Panc1 (cell line): ENCODE results near the gene RALGPS1. TPM values are rescaled to one million over a fixed set of nuclear protein-coding genes. Genes with fewer than 3 reads are reported as not detected.

Experiments
- ATAC-seq: fragments of 200-7000 bp; cut with Tn5 transposase; 2 replicates; pipeline ENCODE4 v1.9.1; 2020; ENCODE audit warnings: mild to moderate bottlenecking, moderate library complexity
- BruUV-seq: library from RNA; stranded (reverse); fragments of 400-500 nt; replicated peaks from 2 replicates; lab custom pipeline; 2021; lab: Mats Ljungman, UMichigan
- CTCF ChIA-PET: fragments of 300-600 bp; sonication (Branson Sonifier 250); formaldehyde crosslinking; loops from one replicate; lab custom pipeline; 2022; ENCODE audit warnings: antibody characterized with exemption; lab: Charles Lee
- POLR2A ChIA-PET: fragments of 300-600 bp; sonication (Branson Sonifier 250); formaldehyde crosslinking; loops from one replicate; lab custom pipeline; 2022; ENCODE audit warnings: antibody characterized with exemption; lab: Charles Lee
- DNase-seq: peaks from one replicate; pipeline ENCODE4 v3.0.0-alpha.2; 2010; ENCODE audit warnings: low read depth, low spot score
- H3K27ac ChIP-seq: 2 replicates; pipeline ENCODE4 v1.5.1; 2011; ENCODE audit warnings: mild to moderate bottlenecking, low read length, inconsistent platforms
- H3K27me3 ChIP-seq: fragments of 200-500 bp; sonication (Bioruptor generic); 2 replicates; pipeline ENCODE4 v1.6.0; 2014; ENCODE audit warnings: low read length, inconsistent platforms; ENCODE audit not compliant: control insufficient read depth, insufficient read depth
- H3K36me3 ChIP-seq: fragments of 200-500 bp; sonication (Bioruptor generic); 2 replicates; pipeline ENCODE4 v1.5.1; 2014; ENCODE audit warnings: inconsistent platforms, mild to moderate bottlenecking, low read length, moderate library complexity; ENCODE audit not compliant: control insufficient read depth, insufficient read depth
- H3K4me1 ChIP-seq: 2 replicates; pipeline ENCODE4 v1.5.1; 2011; ENCODE audit warnings: inconsistent platforms, mild to moderate bottlenecking, low read length, moderate library complexity; ENCODE audit not compliant: control insufficient read depth, insufficient read depth
- H3K4me3 ChIP-seq, 2 experiments: 2 replicates each; pipeline ENCODE4 v1.5.1; 2011 to 2012; ENCODE audit warnings: low read depth in 2 of 2, low read length in 2 of 2, mild to moderate bottlenecking in 2 of 2, inconsistent platforms in 1 of 2, moderate library complexity in 1 of 2
- H3K9me3 ChIP-seq: fragments of 200-500 bp; sonication (Bioruptor generic); 2 replicates; pipeline ENCODE4 v1.5.1; 2014; ENCODE audit warnings: low read depth, mild to moderate bottlenecking, inconsistent platforms, low read length, moderate library complexity; ENCODE audit not compliant: control insufficient read depth, insufficient read depth
- POLR2AphosphoS5 ChIP-seq: IDR thresholded peaks from 2 replicates; pipeline ENCODE4 v1.6.1; 2012; ENCODE audit warnings: mild to moderate bottlenecking, low read depth, low read length, moderate library complexity
- SIN3A ChIP-seq: IDR thresholded peaks from 2 replicates; pipeline ENCODE4 v1.6.1; 2012; ENCODE audit warnings: low read depth, mild to moderate bottlenecking, low read length, moderate library complexity, borderline replicate concordance; ENCODE audit not compliant: insufficient read depth
- TCF7L2 ChIP-seq: IDR thresholded peaks from 2 replicates; pipeline ENCODE4 v1.6.1; 2011; ENCODE audit warnings: mild to moderate bottlenecking, low read depth, low read length, inconsistent platforms
- in situ Hi-C: cut with HindIII; loops from 2 replicates; pipeline ENCODE4 v1.10.0; 2016; ENCODE audit warnings: low sequenced_read_pairs, low pct_unique_long_range_greater_than_20kb
- intact Hi-C: fragments of 100-400 bp; cut with micrococcal nuclease; formaldehyde crosslinking; loops from one replicate; pipeline ENCODE4 v1.10.0; 2022; ENCODE audit not compliant: unreplicated experiment
- total RNA-seq: library from RNA; stranded (reverse); gene quantifications from one replicate; pipeline ENCODE4 v1.2.1, GENCODE V29; 2021; ENCODE audit not compliant: unreplicated experiment
- TF ChIP-seq, protein P1 (sequence below), 2 experiments: IDR thresholded peaks; 2 replicates each; pipeline ENCODE4 v1.6.1; 2011 to 2012; ENCODE audit warnings: low read depth in 2 of 2, control low read depth in 1 of 2, low read length in 1 of 2, mild to moderate bottlenecking in 1 of 2, moderate library complexity in 1 of 2; ENCODE audit not compliant: insufficient read depth in 1 of 2
- TF ChIP-seq, protein P2 (sequence below): fragments of 450-650 bp; IDR thresholded peaks from 2 replicates; pipeline ENCODE4 v1.5.1; 2017; ENCODE audit warnings: mild to moderate bottlenecking

The RALGPS1 gene
- total RNA-seq, 1 experiment from 2014 or later: 7.2 TPM

DNA sequence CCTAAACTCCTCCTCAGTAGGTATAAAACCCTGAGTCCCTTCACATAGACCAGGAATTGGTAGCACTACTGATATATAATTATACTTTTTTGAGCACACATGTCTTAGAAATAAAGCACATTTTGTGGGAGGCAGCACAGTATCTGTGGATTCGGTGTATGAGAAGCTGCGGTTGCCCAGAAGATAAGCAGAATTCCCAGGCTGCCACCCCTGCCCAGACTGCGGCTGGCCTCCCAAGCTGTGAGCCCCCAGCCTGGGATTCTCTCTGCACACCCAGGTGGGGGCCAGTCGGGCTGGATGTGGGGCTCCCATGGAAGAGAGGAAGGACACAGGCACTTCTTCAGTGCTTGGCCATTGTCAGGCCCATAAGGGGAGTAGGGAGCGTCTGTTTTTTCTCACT lies 233.4 kb downstream of the RALGPS1 start:
- Histone ChIP-seq H3K4me3 (no peak overlapping the region), H3K9me3 (no peaks in the 10 kb centered on the region), H3K27ac (no peak overlapping the region), H3K4me1 (no peaks in the 10 kb centered on the region), H3K36me3 (no peaks in the 10 kb centered on the region), H3K27me3 (no peaks in the 10 kb centered on the region)
- CTCF ChIA-PET: no interaction called here
- DNase-seq (no peak), ATAC-seq (no peak)
- intact Hi-C loops: no loop called here
- BruUV-seq: no TSS peak
- in situ Hi-C loops: no loop called here
- TF ChIP-seq TCF7L2: no peak
- TF ChIP-seq, protein P1, sequence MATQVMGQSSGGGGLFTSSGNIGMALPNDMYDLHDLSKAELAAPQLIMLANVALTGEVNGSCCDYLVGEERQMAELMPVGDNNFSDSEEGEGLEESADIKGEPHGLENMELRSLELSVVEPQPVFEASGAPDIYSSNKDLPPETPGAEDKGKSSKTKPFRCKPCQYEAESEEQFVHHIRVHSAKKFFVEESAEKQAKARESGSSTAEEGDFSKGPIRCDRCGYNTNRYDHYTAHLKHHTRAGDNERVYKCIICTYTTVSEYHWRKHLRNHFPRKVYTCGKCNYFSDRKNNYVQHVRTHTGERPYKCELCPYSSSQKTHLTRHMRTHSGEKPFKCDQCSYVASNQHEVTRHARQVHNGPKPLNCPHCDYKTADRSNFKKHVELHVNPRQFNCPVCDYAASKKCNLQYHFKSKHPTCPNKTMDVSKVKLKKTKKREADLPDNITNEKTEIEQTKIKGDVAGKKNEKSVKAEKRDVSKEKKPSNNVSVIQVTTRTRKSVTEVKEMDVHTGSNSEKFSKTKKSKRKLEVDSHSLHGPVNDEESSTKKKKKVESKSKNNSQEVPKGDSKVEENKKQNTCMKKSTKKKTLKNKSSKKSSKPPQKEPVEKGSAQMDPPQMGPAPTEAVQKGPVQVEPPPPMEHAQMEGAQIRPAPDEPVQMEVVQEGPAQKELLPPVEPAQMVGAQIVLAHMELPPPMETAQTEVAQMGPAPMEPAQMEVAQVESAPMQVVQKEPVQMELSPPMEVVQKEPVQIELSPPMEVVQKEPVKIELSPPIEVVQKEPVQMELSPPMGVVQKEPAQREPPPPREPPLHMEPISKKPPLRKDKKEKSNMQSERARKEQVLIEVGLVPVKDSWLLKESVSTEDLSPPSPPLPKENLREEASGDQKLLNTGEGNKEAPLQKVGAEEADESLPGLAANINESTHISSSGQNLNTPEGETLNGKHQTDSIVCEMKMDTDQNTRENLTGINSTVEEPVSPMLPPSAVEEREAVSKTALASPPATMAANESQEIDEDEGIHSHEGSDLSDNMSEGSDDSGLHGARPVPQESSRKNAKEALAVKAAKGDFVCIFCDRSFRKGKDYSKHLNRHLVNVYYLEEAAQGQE (IDR thresholded peaks at IDR 0.05; ENCODE audit: insufficient read depth in 1 of 2, low read depth in 2 of 2, low read length in 1 of 2): no peak
- no peak for TF ChIP-seq SIN3A
- POLR2A ChIA-PET: no interaction called here

DNA sequence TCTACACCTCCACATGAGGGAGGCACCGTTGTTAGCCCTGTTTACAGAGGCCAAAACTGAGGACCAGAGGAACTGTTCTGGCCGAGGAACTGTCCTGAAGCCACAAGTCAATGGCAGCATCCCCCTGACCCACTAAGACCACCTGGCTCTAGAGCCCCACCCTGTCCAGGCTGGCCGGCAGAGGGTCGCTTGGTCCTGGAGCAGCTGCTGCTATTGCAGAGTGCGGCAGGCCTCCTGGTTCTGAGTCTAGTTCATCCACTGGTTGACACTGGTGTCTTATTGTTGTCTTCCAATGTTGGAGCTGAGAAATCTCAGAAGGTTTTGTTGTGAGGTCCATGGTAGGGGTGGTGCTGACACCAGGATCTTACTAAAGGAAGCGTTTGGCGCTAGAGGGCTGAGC lies 234.4 kb downstream of the RALGPS1 start:
- ATAC-seq: no peak
- H3K27me3 ChIP-seq: no peaks in the 10 kb centered on the region
- no peaks in the 10 kb centered on the region for H3K9me3 ChIP-seq
- H3K4me1 ChIP-seq: no peaks in the 10 kb centered on the region
- no peak overlapping the region for H3K4me3 ChIP-seq
- POLR2A ChIA-PET: no interaction called here
- TF ChIP-seq SIN3A (no peak), POLR2AphosphoS5 (no peak)
- in situ Hi-C loops (no loop called here), intact Hi-C loops (no loop called here)
- CTCF ChIA-PET: no interaction called here
- BruUV-seq: no TSS peak
- DNase-seq: no peak
- H3K27ac ChIP-seq: no peak overlapping the region
- H3K36me3 ChIP-seq: no peaks in the 10 kb centered on the region

DNA sequence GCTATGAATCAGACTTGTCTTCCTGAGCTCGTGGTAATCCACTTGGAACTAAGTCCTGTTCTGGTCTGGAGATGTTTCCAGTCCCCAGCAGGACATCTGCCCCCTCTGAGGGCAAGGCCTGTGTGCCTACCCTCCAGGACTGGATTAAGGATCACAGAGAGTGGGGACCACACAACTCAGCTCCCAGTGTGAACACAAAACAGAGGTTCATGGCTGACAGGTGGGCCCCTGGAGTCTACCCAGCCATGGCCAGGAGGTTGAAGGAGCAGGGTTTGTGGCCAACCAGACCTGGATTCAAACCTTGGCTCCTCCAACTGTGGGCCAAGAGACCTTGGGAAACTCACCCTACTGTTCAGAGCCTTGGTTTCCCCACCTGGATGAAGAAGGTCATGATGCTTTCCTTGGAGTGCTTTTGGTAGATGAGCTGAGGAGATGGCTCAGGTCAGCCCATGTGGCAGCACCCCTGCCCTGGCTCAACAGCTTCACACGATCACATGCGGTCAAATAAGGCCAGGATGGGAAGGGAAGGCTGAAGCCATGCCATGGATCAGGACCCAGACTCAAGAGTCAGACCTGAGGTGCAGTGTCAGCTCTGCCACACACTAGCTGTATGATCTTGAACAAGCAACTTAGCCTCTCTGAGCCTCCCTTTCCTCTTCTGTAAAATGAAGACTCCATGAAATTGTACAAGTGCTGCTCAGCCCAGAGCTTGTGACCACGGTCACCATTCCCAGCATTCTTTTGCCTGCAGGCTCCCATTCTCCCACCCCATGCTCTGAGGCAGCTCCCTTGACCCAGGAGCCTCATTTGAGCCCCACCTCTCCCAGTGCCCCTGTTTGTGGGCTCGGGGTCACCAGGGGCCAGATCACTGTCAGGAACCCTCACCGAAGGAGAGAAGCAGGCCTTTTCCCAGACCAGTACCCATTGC lies 235.1 kb downstream of the RALGPS1 start:
- no peaks in the 10 kb centered on the region for H3K36me3 ChIP-seq
- TF ChIP-seq, protein P1 (IDR thresholded peaks at IDR 0.05; ENCODE audit: insufficient read depth in 1 of 2, low read depth in 2 of 2, low read length in 1 of 2): no peak
- no peak for TF ChIP-seq POLR2AphosphoS5
- TF ChIP-seq TCF7L2: no peak
- TF ChIP-seq, protein P2, sequence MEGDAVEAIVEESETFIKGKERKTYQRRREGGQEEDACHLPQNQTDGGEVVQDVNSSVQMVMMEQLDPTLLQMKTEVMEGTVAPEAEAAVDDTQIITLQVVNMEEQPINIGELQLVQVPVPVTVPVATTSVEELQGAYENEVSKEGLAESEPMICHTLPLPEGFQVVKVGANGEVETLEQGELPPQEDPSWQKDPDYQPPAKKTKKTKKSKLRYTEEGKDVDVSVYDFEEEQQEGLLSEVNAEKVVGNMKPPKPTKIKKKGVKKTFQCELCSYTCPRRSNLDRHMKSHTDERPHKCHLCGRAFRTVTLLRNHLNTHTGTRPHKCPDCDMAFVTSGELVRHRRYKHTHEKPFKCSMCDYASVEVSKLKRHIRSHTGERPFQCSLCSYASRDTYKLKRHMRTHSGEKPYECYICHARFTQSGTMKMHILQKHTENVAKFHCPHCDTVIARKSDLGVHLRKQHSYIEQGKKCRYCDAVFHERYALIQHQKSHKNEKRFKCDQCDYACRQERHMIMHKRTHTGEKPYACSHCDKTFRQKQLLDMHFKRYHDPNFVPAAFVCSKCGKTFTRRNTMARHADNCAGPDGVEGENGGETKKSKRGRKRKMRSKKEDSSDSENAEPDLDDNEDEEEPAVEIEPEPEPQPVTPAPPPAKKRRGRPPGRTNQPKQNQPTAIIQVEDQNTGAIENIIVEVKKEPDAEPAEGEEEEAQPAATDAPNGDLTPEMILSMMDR: no peak
- TF ChIP-seq SIN3A: no peak
- no peaks in the 10 kb centered on the region for H3K27me3 ChIP-seq
- H3K4me3 ChIP-seq: no peak overlapping the region
- ChIA-PET CTCF (no interaction called here), POLR2A (no interaction called here)
- BruUV-seq: no TSS peak
- no peaks in the 10 kb centered on the region for H3K4me1 ChIP-seq
- in situ Hi-C loops: no loop called here
- H3K27ac ChIP-seq: no peak overlapping the region
- intact Hi-C loops: no loop called here
- no peak for DNase-seq
- no peak for ATAC-seq
- no peaks in the 10 kb centered on the region for H3K9me3 ChIP-seq
